GM18519 (cell line): ENCODE measurements around the gene PPP2R3B.

Experiments
- ATAC-seq: cut with Tn5 transposase; IDR thresholded peaks from one replicate; pipeline ENCODE4 v1.9.1; 2021; ENCODE audit warnings: mild to moderate bottlenecking, moderate library complexity; ENCODE audit not compliant: unreplicated experiment, low FRiP score

PPP2R3B gene

DNA sequence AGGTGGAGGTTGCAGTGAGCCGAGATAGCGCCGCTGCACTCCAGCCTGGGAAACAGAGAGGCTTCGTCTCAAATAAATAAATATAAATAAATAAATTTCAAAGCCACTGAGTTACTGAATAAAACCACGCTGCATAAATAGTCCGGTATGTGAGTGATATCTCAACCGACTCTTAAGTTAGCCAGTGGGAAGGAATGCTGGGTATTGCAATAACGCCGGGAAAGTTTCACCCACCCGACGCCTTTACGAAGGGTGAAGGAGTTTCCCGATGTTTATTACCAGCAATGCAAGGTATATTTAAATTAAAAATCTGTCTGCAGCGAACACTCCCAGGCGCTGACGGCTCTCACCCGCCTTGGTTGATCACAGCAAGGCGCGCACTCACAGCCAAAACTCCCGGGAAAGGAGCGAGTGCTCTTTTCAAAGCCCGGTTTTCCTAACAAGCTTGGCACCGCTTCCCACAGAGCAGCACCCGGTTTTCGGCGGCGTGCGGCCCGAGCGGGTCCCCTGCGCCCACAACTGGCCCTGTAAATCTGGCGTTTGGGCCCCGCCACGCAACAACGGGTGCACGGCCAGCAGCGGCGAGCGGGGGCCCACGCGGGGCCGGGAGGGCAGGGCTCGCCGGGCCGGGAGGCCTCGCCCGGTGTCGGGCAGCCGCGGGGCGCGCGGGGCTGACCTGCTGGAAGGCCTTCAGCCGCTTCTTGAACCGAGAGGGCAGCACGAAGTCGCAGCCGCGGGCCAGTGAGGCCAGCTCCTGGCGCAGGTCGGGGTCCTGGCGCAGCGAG is 13.7 kb downstream of the PPP2R3B start:
- ATAC-seq, result no peak

DNA sequence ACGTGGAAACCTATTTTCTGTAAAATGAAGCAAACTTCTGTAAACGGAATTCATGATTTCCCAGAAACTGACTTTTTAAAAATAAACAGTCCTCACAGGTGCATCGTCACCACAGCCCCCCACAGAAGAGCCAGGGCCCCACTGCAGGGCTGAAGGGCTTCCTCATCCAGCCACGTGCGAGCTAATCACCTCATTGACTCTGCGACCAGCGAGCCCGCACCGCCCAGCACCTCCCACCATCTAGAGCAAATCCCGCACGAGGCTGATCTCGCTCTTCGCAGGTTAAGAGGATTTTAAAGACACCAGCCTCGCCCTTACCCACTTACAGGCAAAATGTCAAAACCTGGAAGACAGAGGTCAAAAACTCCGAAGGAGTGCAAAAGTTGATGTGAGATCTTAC is 14.8 kb downstream of the PPP2R3B start:
- ATAC-seq, result no peak

DNA sequence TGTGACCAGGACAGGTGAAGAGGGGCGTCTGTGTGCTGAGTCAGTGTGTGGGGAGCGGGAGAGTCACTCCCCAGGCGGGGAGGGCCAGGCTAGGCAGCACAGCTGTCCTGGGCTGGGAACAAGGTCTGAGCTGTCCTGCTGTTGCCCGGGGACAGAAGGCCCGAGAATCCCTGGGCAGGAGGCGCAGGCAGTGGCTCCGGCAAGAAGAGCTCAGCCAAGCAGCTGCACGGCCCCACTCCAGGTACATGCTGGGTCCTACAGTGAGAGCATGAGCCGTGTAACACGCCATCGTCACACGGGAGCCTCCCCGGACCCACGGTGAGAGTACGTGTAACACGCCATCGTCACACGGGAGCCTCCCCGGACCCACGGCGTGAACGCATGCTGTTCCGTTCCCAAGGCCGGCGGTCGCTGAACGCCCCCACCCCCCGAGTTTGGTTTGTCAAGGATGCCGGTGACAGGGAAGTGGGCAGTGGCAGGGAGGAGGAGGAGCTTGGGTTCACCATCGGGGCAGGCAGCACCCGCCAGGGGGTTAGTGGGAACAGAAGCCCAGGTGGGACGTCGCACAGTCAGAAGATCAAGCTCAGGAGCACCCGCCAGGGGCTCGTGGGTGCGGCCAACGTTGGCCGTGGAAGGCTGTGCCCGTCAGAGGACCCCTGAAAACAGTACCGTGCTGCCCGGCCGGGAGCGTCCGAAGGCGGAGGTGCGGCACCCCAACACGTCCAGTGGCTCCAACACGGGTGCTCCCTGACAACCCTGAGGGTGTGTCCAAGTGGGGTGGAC is 15.6 kb downstream of the PPP2R3B start:
- no peak for ATAC-seq

DNA sequence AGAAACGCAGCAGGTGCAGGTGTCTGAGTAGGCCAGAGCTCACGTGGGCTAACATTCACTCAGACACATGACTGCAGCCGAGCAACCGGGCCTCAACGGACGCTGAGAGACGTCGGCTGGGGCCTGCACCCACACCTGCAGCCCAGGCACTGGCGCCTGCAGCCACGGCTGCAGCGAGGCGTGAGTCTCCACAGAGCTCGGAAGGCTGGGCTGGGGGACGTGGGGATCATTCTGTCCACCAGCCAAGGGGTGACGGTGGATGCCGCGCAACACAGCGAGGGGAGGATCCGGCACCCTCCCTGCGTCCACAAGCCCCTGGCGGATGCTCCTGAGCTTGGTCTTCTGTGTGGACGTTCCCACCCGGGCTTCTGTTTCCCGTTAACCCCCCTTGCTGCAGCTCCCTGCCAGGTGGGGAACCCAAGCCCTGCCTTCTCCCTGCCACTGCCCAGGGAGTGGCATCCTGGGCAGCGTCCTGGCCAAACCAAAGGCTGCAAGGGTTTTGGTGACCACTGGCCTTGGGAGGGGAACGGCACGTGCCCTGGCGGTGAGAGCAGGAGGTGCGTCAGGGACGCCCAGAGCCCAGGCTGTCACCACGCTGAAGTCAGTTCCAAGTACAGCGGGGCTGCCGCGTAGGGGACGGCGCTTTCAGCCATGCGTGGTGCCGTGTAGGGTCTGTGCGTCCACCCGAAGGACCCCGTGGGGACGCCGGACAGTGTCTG is 16.3 kb downstream of the PPP2R3B start:
- ATAC-seq, result no peak

DNA sequence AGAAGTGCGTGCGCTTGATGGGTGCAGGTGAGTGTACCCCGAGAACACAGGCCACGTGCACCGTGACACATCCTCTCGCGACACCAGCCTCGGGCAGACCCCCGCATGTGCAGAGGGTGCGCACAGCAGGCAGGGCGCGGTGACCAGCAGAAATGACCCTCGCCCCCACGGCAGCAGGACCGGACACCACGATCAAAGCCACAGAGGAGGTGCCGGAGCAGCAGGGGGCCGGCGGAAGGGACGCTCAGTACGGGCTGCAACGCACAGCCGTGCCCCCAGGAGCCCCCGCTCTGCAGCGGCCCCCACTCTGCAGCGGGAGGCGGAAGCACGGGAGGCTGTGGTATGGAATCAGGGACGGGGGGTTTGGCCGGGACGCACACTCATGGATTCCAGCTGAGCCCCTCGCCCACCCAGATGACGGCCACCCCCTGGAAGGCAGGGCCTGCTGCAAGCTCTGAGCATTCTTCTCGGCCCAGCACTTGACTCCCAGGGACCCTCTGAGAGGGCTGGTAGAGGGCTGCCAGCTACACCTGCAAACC is 17.1 kb downstream of the PPP2R3B start:
- no peak for ATAC-seq

DNA sequence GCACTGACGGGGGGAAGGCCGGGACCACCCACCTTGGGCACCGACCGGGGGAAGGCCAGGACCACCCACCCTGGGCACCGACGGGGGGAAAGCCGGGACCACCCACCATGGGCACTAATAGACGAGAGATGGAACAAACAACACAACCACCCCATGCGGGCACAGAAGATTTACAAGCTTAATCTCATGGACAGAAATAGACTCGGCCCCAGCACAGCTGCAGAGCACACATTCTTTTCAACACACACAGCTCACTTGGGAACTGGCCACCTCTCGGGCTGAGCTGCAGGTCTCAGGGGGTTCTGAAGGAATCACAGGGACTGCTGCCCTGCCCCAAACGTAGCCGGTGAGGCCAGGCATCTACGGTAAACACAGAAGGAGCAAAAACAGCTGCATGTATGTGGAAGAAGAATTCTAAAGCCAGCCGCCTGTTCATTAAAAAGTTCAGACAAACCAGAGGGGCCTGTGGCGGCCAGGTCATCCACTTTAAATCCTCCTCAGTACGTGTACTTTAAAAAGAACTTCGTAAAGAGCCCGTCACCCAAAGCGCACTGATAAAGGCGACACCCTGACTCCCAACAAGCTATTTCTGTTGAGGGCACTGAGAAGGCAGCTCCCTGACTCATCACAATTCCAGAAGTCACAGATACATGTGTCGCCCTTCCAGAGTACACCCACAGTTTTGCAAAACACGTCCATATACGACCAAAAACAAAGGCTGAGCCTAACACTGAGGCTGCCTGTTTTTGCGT is 17.7 kb downstream of the PPP2R3B start:
- ATAC-seq, result no peak

DNA sequence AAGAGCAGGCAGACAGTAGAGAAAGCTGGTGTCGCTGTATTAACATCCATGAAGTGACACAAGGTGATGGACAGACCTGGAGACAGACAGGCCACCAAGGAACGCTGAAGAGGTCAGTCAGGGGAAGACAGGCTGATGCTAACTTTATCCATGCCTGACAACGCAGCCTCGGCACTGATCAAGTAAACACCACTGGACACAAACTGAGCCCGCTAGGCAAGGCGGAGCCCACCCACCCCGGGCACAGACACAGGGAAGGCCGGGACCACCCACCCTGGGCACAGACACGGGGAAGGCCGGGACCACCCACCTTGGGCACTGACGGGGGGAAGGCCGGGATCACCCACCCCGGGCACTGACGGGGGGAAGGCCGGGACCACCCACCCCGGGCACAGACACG is 18.8 kb downstream of the PPP2R3B start:
- no peak for ATAC-seq

DNA sequence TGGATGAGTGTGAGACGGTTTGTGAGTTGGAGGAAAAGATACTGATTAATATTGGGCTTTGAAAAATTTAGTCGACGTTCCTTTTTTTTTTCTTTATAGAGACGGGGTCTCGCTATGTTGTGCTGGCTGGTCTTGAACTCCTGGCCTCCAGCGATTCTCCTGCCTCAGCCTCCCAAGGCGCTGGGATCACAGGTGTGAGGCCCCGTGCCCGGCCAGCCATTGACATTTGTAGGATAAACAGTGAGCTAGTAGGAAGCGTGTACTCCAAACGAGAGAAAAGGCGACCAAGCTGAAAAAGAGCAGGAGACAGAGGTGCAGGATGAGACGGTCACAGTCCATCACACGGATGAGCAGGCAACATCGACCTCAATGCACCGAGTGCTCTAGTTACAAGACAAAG is 19.4 kb downstream of the PPP2R3B start:
- no peak for ATAC-seq

DNA sequence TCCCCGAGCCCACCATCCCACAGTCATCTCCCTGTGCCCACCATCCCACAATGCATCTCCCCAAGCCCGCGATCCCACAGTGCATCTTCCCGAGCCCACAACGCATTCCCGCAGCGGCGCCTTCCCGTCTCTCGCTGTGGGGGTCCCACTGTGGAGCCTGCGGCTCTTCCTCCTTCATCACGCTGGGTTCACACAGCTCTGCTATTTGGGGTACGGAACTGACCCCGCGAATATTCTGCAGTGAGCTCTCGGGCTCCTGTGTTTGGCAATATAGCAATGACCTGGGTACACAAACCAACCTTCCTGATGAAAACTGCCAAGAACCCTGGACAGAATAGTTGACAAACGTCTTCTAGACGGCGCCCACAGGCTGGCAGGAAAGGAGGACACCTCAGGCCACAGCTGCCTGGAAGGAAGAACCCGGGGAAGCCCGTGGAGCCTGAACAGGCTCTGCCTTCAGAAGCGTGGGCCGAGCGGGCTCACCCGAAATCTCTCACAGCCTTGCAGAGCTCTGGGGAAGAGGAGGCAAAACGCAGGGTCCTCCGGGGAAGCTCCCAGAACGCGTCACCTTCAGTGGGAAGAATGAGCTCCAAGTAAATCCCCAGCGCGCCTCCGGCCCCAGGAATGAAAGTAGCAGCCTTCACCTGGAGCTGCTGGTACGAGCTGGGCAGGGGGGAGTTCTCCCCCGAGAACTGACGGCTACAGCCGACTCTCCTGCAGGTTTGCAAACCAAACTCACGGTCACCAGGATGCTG is 22.9 kb downstream of the PPP2R3B start:
- ATAC-seq, result no peak

DNA sequence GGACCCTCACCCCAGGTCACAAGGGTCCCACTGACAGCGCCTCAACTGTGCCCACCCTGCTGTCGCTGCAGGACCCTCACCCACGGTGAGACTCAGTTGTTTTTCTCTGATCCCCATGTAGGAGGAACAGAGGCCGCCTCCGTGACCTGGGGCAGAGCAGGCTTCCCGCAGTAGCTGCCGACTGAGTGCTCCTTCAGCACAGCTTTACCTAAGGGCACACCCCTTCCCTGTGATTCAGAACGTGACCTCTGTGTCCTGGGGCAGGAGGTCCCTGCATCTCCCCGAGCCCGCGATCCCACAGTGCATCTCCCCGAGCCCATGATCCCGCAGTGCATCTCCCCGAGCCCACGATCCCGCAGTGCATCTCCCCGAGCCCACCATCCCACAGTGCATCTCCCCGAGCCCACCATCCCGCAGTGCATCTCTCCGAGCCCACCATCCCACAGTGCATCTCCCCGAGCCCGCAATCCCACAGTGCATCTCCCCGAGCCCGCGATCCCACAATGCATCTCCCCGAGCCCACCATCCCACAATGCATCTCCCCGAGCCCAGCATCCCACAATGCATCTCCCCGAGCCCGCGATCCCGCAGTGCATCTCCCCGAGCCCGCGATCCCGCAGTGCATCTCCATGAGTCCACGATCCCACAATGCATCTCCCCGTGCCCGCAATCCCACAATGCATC is 23.6 kb downstream of the PPP2R3B start:
- ATAC-seq, result no peak

DNA sequence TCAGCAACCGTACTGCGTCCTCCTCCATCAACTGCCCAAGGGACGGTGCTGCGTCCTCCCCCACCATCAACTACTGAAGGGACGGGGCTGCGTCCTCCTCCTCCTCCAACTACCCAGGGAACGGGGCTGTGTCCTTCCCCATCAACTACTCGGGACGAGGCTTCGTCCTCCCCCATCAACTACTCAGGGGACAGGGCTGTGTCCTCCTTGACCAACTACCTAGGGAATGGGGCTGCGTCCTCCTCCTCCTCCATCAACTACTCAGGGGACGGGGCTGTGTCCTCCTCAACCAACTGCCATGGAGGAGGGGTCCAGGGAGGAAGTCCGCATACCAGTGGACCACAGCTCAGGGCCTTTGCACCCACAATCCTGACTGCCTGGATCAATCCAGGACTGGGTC is 24.4 kb downstream of the PPP2R3B start:
- ATAC-seq, result no peak

DNA sequence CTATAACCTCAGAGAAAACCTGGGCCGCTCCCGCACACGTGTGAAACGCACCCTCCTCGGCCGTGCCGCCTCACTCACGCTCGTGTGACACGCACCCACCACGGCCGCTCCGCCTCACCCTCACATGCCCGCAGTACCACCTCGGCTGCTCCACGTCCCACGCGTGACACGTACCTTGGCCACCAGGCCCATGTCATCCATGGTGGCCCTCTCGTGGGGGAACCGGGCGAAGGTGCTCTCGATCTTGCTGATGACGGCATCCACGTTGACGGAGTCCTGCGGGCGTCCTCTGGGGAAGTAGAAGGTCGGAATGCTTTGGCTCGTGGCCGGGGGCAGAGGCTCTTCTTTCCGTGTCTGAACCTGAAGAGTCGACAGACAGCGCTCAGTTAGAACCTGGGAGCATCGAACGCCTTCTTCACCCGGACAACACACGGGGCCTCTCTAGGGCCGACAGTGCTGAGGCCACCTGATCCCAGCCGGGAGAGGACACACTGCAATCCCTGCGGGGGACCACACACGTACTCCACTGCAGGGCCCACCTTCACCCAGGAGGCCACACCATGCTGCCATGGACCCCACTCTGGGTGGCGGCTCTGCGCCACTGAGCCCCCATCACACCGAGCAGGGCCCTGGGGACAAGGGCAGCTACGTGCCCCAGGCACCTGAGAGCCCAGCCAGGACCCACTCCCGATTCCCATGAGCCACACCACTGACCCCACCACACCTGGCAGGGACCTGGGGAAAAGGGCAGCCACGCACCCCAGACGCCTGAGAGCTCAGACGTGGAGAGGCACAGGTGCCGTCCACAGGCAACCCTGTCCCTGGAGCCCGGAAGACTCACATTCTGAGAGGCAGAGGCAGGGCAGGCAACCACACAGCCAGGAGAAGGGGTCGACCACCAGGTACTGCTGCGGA is 25.2 kb downstream of the PPP2R3B start:
- no peak for ATAC-seq

DNA sequence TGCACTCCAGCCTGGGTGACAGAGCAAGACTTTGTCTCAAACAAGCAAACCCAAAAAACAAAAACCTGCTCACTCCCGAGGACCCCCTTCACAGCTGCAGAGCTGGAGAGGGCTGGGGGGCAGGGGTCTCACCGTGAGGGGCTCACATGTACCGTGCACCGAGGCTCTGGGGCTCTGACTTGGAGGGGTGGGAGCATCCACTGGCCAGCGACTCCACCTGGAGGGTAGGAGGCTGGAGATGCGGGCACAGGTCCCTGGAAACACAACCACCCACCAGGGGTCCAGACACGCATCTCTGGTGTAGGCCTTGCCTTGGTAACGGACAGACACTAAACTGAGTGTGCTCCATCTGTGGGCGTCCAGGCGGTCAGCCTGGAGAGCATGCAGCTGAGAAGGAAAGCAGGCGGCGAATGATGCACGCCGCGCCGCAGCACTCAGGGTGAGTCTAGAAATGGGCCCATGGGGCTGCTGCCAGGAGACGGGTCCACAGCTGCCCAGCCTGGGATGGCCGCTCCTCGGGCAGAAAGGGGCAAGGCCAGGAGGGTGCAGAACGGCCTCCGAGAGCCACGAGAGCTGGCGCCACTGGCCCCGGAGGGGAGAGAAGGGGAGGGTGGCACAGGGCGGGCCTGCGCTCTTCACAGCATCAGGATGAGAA is 26.1 kb downstream of the PPP2R3B start:
- ATAC-seq, result no peak

DNA sequence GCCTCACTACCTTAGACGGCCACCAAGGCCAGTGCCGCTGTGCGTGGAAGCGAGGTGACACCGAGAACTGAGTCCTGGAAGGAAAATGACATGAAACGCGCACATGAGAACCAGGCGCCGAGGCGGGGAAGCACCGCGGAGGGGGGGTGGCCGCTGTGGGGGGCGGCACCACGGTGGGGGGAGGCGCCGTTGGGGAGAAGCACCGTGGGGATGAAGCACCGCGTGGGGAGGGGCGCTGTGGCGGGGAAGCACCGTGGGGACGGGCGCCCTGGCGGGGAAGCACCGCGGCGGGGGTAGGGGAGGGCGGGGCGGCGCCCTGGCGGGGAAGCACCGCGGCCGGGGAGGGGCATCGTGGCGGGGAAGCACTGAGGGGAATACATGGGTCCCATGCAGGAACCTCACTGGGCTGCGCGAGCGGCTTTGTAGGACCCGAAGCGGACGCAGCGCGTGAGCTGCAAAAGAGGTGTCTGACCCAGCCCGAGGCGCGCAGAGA is 28.0 kb downstream of the PPP2R3B start:
- ATAC-seq, result no peak

DNA sequence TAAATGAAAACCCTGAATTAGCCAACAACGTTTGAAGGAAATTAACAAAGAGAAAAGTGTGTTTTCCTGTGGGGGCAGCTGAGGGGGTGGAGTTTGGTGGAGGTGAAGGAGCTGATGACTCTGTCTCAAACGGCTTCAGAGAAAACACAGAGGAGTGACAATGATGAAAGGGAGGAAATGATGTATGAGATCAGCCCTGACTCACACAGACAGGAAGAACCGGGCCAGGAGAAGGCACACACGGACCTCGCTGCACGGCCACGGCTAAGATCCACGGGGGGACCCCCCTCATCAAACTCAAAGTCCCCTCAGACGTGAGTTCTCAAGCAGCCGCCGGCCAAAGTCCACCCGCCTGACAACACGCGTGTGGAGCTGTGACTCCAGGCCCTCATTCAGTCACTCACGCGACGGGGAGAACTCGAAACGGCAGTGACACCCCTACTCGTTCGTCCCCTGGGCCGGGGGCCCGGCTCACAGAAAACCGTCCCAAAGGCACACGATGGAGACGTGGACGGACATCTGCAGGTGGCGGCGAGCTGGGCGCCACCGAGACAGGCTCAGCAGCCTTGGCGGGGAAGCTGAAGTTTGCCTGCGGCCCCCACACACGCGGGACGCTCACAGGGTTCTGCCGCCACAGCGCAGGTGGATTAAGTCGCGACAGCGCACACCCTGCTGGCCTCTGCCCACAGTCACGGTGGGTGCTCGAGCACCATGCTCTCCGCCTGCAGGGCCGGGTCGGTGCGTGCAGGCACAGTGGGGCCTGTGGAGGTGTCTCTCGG is 28.8 kb downstream of the PPP2R3B start:
- no peak for ATAC-seq

DNA sequence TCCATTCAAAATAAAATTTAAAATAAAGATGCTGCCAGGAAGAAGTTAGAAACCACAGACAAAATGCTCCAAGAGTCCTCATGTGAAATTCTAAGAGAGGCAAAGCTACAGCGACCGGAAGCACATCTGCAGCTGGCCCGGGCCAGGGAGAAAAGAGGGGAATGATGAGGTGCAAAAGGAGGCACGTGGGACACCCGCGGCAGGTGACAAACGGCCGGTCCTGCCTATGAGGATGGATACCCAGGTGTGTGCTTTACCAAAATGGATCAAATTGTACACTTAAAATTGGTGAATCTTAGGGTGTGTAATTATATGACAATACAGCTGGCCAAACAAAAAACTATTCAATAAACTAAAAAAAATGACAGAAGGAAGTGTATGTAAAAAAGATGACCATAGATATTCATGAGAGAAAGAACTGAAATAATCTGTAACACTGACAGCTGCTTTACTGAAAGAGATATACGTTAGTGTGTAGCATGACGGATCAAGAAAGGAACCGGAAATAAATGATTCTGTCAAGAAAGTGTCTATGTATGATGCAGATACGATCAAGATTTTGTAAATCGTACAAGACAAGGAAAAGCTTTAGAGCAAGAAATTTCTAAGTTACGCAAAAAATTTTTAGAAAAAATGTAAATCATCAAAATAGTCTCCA is 29.5 kb downstream of the PPP2R3B start:
- ATAC-seq, result no peak
